Breast epithelium (tissue), 3 donors: Measurements from ENCODE around the gene NEK4.

Experiments used
- POLR2A ChIP-seq: fragments of 450-650 bp; IDR thresholded peaks from one replicate; pipeline ENCODE4 v1.6.1; 2016; ENCODE audit warnings: antibody characterized with exemption, mild to moderate bottlenecking, moderate library complexity
- POLR2AphosphoS5 ChIP-seq, 3 donors: sonication (generic); formaldehyde crosslinking; IDR thresholded peaks; one replicate each; pipeline ENCODE4 v1.6.1; 2017; ENCODE audit warnings: antibody characterized with exemption in 3 of 3
- TF ChIP-seq, protein P1 (sequence below), 3 donors: fragments of 450-650 bp; IDR thresholded peaks; one replicate each; pipeline ENCODE4 v1.5.1; 2016 to 2017; ENCODE audit warnings: antibody characterized with exemption in 3 of 3, mild to moderate bottlenecking in 3 of 3, moderate library complexity in 3 of 3

DNA sequence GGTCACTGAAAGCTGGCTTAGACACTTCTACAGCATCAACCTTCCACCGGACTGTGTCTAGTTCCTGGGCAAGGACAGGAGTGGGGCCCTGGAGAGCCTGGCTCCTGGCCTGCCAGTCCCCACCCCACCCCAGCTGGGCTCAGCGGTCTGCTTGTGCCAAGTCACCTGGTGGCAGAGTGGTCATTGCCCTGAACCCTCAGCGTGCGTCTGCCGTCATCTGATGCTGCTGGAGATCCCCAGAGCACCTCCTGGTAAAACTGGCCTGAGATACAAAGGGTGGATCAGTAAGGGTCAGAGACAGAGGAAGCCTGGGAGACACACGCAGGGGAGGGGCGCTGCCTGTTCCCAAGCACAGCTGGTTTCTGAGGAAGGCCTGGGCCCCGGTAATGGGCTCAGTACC, 43.1 kb upstream of the NEK4 start:
- TF ChIP-seq POLR2A: no peak
- TF ChIP-seq, protein P1, sequence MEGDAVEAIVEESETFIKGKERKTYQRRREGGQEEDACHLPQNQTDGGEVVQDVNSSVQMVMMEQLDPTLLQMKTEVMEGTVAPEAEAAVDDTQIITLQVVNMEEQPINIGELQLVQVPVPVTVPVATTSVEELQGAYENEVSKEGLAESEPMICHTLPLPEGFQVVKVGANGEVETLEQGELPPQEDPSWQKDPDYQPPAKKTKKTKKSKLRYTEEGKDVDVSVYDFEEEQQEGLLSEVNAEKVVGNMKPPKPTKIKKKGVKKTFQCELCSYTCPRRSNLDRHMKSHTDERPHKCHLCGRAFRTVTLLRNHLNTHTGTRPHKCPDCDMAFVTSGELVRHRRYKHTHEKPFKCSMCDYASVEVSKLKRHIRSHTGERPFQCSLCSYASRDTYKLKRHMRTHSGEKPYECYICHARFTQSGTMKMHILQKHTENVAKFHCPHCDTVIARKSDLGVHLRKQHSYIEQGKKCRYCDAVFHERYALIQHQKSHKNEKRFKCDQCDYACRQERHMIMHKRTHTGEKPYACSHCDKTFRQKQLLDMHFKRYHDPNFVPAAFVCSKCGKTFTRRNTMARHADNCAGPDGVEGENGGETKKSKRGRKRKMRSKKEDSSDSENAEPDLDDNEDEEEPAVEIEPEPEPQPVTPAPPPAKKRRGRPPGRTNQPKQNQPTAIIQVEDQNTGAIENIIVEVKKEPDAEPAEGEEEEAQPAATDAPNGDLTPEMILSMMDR (IDR thresholded peaks at IDR 0.05): no peak
- no peak for TF ChIP-seq POLR2AphosphoS5 (IDR thresholded peaks at IDR 0.05)
